Glomerular visceral epithelial cell (primary cell): ENCODE data around the gene ZNF416.
A peak's percentile ranks its signal among the peaks of the same experiment; 100 is the strongest.

ENCODE experiments used
- DNase-seq: peaks from one replicate; pipeline ENCODE4 v3.0.0-alpha.2; 2016; ENCODE audit errors: extremely low spot score

ZNF416 gene

DNA sequence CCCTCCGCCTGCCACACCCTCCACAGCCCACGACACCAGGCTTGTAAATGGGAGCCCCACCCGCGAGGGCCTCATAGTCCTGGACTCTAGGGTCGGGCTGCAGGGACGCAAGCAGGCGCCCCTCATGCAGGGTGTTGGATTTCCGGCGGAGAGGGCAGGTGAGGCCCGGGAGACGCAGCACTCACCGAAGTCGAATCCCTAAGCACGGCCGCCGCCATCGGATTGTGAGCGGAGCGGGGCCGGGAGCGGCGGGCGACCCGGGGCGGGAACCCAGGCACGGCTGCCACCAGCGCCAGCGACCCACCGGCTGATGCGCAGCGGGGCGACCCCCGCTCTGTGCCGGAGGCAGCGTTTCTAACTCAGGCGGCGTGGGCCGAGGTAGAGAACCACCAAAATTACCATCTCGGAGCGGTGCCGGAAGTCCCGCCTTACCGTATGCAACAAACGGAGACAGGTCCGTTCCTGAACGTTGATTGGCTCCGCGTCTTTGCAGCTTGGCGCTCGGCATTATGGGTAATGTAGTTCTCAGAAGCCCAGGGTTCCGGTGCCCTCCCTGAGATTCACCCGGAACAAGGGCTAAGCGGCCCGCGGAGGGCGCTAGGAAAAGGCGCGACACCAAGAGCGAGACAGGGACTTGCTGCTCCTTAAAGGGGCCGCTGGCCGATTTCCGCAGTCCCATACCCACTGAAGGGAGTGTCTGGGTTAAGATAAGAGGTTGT lies at the start of gene ZNF416:
Gene ZNF416, minus strand, starts transcription at position 425 of the 719 bp plus-strand sequence. Its CDS starts 207 bp downstream, at position 218.
- DNase-seq: peak; percentile 97

DNA sequence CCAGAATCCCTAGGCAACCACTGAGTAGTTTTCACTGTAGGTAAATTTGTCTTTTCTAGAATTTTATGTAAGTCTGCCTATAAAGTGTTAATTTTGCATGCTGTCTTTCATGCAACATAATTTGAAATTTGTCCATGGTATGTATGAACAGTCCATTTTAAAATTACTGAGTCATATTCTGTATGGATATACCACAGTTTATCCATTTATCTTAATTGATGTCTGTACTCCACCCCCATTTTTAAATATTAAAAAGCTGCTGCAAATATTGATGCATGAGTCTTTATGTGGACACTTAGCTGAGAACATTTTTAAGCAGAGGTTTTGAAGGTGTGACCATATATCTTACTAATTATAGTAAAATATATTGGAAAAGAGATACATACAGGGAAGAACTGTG lies 44.4 kb upstream of the ZNF416 start:
- DNase-seq: no peak

DNA sequence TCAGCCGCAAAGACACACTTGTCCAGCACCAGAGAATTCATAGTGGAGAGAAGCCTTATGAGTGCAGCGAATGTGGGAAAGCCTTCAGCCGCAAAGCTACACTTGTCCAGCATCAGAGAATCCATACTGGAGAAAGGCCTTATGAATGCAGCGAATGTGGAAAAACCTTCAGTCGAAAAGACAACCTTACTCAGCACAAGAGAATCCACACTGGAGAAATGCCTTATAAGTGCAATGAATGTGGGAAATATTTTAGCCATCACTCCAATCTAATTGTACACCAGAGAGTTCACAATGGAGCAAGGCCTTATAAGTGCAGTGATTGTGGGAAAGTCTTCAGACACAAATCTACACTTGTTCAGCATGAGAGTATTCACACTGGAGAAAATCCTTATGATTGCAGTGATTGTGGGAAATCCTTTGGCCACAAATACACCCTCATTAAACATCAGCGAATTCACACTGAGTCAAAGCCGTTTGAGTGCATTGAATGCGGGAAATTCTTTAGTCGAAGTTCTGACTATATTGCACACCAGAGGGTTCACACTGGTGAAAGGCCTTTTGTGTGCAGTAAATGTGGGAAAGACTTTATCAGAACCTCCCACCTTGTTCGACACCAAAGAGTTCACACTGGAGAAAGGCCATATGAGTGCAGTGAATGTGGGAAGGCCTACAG lies 42.1 kb upstream of the ZNF416 start:
- no peak for DNase-seq

DNA sequence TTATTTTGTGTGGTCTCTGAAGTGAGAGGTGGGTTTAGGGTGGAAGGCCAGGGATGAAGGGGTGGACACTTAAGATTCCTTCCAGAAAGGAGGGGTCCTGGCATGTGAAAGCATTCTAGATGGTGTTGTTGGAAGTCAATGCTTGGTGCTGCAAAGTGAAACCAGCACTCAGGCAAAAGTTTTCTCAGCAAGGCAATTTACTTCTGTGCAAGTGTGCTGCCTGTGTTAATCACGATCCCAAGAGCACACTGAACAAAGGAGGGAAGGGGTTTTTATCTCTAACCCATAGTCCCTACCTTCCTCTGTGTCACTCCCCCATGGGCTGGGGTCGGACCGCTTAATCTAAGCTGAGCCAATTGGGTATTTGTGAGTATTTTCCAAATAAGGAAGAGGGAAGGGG lies 36.6 kb upstream of the ZNF416 start:
- DNase-seq: no peak

DNA sequence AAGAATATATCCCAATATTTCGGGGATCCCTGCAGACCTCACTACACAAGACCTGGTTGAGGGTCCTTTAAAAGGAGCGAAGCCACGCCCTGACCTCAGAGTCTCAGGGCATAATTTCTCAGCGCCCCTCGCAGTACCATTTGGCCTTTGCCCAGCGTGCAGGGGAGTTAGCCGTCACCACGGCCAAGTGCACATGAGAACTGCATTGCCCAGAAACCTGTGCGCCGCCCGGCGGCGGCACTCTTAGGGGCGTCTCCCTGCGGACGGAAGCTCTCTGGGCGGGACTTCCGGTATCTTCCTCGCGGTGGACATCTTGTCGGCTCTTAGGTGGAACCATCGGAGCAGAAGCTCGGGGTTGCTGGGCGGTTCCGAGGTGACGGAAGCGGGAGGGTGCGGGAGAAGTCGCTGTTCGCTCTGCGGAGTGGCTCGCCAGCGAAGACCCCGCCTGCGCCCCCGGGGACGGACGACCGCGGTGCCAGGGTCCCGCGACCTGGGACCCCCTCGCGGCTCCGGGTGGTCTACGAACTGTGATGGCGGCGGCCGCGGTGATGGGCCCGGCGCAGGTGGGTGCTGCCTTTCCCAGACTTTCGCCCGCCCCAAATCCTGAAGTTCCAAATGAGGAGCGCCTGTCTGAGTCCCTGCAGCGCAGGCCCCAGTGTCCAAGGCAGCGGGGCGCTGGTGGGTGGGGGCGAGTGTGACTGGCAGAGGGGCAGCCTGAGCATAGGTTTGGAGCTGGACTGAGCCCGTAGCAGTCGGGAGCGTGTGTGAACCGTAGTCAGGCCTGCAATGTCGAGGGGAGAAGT lies 35.4 kb upstream of the ZNF416 start, which contains the start of gene ZNF134:
Gene ZNF134, plus strand, starts transcription at position 302 of the 803 bp plus-strand sequence. CDS start 5,227 bp downstream, outside the sequence.
- peak; percentile 88 for DNase-seq

DNA sequence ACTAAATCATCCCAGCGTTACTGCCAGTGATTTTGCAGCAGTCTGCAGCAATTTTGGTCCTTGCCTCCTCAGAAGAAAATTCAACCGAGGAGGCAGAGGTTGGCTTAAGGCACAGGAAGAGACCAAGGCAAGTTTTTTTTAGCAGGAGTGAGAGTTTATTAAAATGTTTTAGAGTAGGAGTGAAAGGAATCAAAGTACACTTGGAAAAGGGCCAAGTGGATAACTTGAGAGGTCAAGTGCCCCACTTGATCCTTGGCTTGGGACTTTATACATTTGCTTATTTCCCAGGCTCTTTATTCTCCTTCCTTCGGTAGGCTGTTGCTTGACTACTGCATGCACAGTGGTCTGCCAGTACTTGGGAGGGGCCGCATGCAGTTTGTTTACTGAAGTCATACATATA lies 32.4 kb upstream of the ZNF416 start:
- DNase-seq: no peak

DNA sequence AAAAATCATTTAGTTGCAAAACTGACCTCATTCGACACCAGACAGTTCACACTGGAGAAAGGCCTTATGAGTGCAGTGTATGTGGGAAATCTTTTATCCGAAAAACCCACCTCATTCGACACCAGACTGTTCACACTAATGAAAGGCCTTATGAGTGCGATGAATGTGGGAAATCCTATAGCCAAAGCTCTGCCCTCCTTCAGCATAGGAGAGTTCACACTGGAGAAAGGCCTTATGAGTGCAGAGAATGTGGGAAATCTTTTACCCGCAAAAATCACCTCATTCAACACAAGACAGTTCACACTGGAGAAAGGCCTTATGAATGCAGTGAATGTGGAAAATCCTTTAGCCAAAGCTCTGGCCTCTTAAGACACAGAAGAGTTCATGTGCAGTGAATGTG lies 28.2 kb upstream of the ZNF416 start:
- no peak for DNase-seq

DNA sequence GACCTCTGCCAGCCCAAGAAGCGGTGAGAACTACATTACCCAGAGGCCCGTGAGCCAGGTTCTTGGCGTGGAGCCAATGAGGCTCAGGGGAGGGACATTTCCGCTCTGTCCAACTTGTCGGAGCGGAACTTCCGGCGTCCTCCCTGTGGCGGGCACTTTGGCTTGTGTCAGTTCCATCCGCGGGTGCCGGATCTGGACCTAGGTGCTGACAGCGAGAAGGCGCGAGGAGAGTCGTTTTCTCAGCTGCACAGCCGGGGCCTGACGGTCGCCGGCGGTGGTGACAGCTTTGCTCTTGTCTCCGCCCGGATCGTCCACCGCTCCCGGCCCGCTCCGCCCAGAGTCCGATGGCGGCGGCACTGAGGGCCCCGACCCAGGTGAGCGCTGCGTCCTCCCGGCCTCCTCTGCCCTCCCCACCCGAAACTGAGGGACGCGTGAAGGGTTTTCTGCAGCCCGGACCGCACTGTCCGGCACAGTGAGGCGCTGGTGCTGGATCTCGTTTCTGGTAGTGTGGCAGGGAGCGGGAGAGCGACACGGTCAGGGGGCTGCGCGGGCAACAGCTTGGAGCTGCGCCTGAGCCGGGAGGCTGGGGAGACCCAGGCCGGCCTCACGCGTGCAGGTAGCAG lies 21.2 kb upstream of the ZNF416 start, which contains the start of gene ZNF530:
Gene ZNF530, plus strand, starts transcription at position 125 of the 623 bp plus-strand sequence. CDS start 4,461 bp downstream, outside the sequence.
- DNase-seq: peak; percentile 94

DNA sequence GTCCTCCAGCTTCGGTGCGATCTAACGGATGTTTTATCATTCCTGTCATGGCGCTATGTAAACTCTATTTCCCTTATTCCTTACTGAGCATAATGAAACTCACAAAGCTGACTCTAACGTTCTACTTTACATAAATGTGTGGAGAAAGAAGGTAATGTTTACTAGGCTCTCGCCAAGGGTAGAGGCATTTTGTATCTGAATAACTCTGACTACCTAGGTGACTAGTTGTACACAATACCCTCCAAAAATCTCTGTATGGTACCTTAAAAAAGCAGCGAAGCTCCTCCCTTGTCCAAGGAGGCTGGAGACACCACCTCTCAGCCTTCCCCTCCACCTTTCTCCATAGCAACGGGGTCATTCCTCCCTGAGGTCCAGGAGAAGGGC lies 20.7 kb upstream of the ZNF416 start:
- no peak for DNase-seq

DNA sequence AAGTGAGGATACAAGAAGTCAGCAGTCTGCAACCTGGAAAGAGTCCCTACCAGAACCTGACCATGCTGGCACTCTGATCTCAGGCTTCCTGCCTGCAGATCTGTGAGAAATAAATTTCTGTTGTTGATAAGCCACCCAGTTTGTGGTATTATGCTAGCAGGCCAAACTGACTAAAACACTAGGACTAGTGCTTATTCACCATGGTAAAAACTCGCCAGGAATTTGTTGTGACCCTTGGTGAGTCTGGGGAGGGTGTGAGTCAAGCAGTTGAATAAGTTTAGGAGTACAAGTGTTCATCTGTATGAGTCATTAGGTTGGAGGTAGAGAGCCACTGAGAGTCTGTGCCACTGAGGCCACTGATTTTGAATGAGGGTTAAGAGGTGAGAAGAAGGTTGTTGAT lies 8.8 kb upstream of the ZNF416 start:
- peak; percentile 53 for DNase-seq

DNA sequence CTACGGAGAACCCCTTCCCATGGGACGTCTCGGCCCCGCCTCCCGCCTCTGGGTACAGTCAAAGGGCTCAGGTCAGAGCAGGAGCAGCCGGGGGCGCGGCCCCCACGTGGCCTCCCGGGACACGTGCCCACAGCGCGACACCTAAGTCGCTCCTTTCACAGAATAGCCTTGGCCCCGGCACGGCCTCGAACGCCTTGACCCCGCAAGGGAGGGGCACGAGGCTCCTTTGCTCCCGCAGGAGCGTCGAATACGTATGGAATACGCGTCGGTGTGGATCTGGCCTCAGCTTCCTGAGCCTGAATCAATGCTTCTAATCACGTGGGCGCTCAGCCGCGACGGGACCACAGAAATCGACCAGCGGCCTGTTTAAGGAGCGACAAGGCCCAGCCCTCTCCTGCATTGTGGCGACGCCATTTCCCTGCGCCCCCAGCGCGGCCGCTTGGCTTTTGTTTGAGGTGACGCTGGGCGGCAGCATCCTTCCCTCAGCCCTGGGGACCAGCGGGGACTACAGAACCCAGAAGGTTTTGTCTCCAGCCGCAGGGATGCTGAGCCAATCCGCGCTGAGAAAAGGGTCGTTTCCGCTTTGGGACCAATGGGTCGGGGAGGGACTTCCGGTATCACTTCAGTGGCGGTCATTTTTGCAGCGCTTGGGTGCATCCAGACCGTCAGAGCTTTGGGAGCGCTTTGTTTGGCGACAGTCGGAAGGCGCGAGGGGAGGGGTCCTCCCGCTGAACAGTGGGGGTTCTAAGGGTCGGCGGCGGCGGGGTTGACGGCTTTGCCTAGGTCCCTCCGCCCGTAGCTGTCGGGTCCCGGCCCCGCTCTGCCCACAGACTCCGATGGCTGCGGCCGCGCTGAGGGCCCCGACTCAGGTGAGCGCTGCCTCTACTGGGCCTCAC lies 5.1 kb upstream of the ZNF416 start, which contains the start of gene ZIK1:
Gene ZIK1, plus strand, starts transcription at position 625 of the 896 bp plus-strand sequence. Its CDS starts 212 bp downstream, at position 837.
- peak; percentile 22 for DNase-seq

DNA sequence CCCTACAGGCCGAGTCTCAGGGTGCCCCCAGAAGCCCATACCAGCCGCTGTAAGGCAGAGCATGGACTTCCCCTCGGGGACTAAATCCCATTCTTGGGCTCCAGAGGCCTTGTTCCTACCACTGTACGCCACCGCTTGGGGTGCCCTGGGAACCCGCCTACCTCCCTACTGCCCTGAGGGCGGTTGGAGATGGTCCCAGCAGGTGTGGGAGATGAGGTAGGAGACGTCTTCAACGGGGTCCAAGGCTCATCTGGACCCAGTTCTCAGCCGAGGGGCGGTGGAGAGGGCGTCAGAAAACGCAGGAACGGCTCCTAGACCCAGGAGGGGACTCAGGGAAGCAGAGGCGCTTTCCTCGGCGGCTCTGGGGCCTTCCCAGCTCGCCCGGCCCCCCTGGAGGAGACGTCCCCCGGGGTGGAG lies 4.4 kb upstream of the ZNF416 start:
- no peak for DNase-seq

DNA sequence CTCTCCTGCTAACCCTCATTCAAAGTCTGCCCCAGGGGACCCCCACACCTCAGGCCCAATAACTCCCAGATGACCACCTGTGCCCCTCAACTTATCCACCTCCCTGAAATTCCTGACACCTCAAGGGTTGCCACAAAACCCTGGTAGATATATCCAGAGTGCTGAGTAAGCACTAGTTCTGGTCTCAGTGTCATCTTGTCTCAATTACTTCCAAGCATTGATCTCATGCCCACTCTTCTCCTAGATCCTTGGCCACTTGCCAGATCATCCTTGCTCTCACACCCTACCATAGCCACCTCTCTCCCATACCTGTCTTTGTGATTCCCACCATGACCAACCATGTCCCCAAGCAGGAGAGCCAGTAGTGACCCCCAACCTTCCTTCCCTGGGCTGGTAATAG lies 2.0 kb downstream of the ZNF416 start:
- DNase-seq: no peak

DNA sequence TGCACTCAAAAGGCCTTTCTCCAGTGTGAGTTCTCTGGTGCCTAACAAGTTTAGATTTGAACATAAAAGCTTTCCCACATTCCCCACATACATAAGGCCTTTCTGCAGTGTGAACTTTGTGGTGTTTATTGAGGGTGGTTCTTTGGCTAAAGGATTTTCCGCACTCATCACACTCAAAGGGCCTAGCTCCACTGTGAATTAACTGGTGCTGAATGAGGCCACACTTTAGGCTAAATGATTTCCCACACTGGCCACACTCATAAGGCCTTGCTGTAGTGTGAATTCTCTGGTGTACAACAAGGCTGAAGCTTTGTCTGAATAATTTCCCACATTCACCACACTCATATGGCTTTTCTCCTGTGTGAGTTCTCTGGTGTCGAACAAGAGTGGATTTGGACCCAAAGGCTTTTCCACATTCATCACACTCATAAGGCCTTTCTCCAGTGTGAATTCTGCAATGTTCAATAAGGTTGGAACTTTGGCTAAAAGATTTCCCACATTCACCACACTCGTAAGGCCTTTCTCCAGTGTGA lies 6.2 kb downstream of the ZNF416 start:
- DNase-seq: no peak

DNA sequence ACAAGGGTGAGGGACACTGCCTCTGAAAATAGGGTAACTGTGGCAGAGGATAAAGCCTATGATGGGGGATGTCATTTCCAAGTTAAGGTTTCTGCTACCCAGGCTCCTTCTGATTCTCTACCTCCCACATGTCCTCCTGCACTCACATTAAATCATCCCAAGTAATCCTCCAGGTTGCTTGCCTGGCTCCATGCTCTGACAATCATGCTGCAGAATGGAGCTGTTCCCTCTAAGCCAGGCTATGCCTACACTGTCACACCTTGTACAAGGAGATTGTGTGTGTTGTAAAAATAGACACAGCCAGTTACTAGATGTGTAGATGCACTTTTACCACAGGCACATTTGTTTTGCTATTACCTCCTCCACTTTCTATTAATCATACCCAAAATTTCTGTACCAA lies 8.0 kb downstream of the ZNF416 start:
- DNase-seq: no peak

DNA sequence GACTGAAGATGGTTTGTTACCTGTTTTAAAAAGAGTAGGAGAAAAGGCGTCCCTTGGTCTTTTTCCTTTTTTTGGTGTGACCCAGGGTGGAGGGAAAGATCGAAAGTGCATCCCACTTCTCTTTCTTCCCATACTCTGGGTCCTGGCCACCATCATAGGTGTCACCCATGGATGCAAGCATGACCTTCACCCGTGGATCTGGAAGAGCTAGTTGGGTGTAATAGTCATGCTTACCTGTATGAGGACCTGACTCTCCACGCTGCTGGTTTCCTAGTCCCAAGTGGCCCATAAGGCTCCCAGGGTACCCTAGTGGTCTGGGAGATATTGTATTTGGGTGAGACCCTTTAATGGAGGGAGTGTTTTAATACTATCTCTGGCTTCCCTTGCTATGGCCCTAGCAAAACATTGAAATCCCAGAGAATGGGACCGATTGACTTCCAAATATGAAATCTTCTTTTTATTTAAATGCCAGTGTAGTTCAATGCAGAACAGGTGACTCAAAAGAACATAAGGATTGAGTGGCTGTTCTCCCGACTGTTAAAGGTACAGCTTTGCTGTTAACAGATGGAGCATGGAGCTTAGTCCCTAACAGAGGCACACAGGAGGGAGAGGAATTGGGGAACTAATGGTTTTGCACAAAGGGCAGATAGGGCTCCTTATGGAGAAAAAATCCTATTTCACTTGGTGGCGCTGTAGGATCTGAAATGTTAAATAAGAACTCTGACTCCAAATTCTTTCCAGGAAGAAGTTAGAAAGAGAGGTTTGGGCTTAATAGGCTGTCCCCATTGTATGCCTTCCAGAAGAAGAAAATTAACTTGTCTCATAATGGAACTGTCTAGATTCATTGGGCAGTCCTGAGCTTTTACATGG lies 12.1 kb downstream of the ZNF416 start:
- DNase-seq: no peak

DNA sequence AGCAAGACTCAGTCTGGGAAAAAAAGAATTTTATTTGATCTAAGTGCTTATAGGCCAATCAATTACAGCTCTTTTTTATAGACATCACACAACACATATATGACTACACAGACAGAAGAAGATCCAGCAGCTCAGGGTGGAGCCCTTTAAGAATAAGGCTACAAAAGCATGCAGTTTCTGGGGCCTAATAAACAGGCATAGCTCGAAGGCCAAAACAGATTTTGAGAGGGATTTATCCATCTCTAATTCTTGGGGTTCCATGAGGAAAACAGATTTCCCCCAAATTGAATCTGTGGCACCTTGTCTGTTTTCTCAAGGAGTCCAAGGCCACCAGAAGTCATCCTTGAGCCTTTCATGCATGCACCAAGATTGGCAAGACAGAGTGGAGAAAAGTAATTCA lies 15.2 kb downstream of the ZNF416 start:
- no peak for DNase-seq

DNA sequence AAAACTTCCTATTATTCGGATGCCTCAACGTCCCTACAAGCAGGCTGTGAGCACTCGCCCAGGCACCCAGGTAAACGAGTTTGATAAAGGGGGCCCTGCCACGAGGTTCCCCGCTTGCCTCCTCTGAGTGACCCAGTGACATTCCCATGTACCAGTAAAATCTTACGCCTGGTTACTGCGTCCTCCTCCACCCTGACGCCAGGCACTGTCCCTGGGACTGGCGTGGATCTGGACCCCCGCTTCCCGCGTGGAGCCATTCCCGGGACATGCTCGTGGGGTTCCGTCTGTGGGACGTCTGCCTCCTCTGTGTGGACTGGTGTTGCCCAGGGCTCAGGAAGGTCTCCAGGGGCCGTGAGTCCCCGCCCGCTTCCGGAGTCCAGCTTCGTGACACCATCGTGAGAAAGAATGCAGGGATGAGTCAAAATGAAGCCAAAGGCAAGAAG lies 18.6 kb downstream of the ZNF416 start:
- DNase-seq: peak; percentile 12

DNA sequence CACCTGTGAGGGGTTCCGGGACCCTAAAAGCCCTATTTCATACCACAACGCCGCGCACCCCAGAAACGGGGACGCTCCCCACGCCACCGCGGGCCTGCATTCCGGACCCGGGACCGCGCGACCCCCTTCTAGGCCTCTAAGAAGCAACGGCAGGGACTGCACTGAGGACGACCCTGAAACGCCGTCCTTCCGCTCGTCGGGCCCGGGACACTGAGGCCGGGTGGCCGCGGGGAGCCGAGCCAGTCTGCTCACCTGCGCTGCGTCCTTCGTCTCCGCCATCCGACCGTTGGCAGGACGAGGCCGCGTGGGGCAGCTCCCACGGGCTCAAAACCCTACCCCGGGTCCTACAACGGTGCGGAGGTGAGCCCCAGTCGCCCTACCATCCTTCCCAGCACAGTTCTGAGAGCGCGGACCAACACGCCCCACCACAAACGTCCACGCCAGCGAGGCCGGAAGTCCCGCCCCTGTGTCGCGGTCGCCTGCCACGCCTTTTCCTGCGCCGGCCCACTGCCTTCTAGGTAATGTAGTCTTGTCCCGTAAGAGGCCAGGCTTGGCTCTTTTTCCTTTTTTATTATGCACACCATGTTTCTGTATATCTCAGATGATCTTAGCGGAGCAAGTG lies 19.2 kb downstream of the ZNF416 start, which contains the start of gene ZNF550:
Gene ZNF550, minus strand, starts transcription at position 460 of the 622 bp plus-strand sequence. Its CDS starts 181 bp downstream, at position 279.
- peak; percentile 84 for DNase-seq
